GM18873 (cell line): ENCODE measurements around the gene BCAR1.
"Not testable (repeated sequence)": the region's sequence is repeated elsewhere in the genome, so short reads cannot be mapped to it uniquely, and the experiment has no call there.

ENCODE experiments used
- ATAC-seq: cut with Tn5 transposase; IDR thresholded peaks from one replicate; pipeline ENCODE4 v1.9.1; 2021; ENCODE audit warnings: mild to moderate bottlenecking, moderate library complexity, moderate number of reproducible peaks; ENCODE audit not compliant: unreplicated experiment, low FRiP score

BCAR1 gene

DNA sequence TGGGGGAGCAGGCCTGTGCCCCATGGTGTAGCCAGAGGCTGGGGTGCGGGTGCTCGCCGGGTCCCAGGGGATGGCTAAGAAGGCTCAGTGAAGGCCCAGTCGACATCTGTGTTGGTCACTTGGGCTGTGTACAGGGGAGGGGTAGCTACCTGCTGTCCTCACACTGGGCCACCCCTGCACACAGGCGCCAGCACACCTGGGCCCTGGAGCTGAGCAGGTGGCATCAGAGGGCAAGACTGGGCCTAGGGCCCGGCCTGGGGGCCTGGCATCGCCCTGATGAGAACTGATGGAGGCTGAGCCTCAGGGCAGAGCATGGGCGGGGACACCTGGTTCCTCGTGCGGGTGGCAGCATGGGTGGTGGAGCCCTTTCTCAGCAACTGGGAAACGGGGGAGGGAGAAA lies 43.6 kb downstream of the BCAR1 start:
- no peak for ATAC-seq

DNA sequence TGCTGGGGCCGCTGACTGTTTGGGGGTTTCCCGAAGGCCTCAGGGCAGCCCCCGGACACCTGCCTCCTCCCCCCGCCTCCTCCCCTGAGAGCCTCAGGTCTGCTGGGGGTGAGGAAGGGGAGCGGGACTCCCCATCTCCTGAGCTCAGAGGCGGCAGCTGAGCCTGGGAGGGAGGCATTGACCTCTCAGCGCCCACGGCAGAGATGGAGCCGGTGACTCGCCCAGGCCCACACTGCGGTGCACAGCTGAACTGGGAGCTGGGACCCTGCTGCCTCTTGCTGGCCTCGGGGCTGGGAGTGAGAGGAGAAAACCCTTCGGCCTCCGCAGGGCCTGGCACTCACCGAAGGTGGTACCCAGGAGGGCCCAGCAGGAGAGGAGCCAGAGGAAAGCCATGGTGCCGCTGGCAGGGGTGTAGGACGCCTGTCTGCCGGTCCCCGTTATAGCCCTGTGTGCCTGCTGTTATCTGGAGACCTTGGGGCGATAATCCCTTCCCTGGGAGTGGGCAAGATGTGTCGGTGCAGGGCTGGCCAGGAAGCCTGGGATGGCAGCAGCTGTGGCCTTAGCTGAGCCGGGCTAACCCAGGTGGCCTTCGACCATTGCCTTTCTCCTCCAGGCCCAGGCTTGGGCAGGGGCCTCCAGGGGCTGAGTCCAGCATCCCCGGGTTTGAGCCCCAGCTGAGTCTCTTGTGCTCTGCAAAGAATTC lies 44.5 kb downstream of the BCAR1 start, which contains the start of gene CTRB2:
Gene CTRB2, minus strand, starts transcription at position 413 of the 703 bp plus-strand sequence. Its CDS starts 20 bp downstream, at position 393.
- ATAC-seq: no peak

DNA sequence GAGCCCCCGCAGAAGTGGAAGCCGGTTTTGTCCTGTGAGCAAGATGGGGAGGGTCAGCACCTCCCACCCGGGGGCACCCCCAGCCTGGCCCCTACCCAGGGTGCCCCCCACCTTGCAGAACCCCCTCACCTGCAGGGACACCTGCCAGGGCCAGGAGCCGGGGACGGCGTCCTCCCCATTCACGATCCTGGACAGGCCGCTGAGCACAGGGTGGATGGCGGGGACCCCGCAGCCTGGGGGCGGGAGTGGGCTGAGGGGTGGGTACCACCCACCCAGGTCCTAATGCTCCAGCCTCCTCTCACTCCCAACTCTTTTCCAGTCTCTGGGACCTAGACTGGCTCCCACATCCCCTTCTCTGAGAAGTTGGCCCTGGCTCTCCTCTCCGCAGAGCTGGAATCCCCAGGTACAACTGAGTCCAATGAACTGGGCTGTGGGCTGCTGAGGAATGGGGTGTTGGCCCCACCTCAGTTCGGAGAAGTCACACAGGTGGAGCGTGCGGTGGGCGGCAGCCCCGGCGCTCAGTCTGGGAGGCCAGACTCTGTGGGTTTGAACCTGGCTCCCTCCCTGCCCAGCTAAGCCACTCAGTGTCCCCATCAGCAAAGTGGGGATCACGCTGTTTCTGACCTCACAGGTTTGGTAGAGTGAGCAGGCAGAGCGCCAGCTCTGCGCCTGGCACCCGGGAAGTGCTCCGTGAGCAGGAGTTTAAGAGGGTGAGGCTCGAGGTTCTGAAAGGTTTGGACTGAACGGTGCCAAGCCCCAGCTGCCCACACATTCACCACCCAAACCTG lies 45.3 kb downstream of the BCAR1 start:
- ATAC-seq: not testable (repeated sequence)

DNA sequence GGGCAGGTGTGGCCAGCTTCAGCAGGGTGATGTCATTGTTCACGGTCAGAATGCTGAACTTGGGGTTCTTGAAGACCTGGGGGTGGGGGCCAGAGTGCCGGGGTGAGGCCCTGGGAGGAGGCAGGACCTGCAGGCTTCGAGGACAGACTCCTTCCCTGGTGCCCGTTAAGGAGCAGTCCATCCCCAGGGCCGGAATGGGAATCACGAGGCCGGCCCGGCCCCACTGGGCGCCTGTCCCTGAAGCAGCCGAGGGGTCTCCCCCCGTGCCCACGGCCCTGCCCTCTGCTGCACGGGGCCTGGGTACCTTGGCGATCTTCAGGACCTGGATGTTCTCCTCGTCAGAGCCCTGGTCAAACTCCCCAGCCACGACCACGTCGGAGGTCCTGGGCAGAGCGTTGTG lies 46.0 kb downstream of the BCAR1 start:
- ATAC-seq: not testable (repeated sequence)

DNA sequence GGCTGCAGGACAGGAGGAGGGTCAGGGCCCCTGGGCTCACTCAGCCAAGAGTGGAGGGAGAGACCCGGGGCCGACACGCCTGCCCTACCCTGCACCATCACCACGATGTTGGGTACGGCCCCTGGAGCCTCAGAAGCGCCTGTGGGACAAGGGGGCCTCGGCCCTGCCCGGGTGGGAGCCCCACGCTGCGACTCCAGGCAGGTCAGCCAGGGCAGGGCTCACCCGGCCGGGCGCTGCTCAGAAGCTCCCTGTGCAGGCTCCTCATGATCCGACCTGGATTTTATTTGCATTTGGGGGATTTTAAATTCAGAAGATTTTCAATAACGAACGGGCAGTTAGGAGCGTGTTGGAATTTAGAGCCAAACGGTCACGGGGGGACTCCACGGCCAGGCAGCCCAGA lies 46.5 kb downstream of the BCAR1 start:
- not testable (repeated sequence) for ATAC-seq

DNA sequence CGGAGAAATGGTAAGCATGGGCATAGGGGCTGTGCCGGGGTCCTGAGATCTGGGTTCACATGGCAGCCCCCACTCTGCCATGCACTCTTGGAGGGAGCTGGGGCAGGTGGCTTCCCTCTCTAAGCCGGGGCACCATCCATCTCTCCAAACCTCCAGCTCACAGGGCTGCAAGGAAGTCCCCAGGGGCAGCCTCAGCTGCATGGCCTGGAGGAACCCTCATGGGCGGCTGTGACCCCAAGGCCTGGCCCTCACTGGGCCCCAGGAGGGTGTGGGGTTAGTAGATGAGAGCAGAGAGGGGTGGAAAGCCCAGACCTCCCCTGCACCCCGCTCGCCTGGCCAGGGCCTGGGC lies 47.0 kb downstream of the BCAR1 start:
- no peak for ATAC-seq

DNA sequence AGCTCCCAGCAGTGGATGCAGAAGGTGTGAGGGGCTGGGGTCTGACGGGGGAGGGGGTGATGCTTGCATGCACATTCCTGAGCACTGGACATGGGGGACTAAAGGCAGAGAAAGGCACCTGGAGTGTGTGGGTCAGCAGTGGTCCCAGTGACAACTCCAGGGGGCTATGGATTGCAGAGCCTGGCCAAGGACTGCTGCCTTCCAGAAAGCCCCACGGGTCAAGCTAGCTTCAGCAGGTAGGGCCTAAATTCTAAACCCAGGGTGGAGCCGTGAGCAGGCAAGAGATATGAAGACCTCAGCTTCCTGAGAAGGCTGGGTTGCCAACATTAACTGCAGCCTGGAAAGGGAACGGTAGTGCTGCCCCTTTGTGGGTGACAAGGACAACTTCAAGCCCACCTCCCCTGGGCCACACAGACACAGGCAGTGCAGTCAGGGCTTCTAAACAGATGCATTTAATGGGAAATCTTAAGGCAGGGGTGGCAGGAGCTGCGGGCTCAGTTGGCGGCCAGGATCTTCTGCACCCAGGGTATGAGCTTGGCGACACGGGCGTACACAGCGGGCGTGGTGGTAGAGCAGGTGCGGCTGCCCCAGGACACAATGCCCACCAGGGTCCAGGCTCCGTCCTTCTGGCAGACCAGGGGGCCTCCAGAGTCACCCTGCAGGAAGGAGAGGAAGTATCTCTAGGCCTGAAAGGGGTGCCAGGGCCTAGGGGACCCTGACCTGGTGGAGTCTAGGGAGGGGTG lies 47.6 kb downstream of the BCAR1 start:
- no peak for ATAC-seq

DNA sequence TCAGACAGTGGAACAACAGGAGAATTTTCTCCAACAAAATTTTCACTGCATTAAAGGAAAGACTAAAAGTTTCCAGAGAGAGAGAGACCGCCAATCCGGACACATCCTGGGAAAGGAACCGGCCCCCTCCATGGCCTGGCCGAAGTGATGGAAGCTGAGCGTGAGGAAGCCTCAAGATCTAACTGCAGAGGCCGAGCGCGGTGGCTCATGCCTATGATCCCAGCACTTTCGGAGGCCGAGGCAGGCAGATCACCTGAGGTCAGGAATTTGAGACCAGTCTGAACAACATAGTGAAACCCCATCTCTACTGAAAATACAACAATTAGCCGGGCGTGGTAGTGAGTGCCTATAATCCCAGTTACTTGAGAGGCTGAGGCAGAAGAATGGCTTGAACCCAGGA lies 48.3 kb downstream of the BCAR1 start:
- no peak for ATAC-seq

DNA sequence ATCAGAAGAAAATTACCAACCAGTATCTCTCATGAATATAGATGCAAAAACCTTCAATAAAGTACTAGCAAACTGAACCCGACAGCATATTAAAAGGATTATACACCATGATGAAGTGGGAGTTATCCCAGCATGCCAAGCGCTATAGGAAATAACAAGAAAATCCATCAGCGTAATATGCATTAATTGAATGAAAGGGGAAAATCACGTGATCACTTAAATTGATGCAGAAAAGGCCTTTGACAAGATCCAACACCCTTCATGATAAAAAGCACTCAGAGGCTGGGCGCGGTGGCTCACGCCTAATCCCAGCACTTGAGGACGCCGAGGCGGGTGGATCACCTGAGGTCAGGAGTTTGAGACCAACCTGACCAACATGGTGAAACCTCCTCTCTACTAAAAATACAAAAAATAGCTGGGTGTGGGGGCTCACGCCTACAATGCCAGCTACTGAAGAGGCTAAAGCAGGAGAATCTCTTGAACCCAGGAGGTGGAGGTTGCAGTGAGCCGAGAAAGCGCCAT lies 49.3 kb downstream of the BCAR1 start:
- no peak for ATAC-seq

DNA sequence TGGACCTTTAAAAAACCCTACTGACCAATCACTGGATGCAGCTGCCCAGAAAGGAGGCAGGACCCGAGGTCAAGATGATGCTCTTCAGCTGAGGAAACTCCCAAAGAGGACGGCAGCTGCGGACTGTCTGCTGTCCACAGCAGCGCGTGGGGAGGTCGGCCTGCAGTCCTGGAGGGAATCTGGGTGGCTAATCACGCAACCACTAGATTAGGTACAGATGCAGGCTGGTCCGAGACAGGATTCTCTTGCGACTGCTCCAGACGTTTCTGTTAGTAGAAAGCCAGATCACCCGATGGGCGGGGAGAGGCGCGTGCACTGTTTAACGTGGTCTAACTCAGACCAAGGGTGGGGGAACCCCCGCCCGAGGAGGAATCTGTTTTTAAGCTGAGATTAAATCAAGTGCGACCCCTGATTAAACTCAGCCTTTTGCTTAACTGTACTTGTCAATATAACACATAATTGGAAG lies 53.3 kb downstream of the BCAR1 start:
- no peak for ATAC-seq

DNA sequence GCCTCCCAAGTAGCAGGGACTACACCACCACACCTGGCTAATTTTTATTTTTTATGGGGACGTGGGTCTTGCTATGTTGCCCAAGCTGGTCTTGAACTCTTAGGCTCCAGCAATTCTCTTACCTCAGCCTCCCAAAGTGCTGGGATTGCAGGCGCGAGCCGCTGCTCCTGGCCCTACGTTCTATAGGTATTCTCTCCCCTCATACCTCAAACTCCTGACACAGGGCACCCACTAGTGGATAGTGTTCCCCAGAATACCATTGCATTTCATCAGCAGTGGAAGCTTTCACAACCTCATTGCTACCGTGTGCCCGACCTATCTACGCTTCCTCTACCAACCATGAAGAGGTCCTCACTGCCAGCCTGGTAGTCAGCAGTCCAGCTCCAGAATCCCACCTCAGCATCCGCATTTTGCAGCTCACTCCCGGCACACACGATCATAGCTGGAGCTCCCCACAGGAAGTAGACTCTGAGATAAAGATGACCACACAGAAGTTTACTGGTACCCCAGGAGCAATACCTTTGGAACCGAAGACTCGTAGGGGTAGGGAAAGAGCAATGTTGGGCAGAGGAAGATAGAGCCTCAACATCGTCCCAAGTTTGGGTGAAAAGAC lies 53.8 kb downstream of the BCAR1 start:
- no peak for ATAC-seq

DNA sequence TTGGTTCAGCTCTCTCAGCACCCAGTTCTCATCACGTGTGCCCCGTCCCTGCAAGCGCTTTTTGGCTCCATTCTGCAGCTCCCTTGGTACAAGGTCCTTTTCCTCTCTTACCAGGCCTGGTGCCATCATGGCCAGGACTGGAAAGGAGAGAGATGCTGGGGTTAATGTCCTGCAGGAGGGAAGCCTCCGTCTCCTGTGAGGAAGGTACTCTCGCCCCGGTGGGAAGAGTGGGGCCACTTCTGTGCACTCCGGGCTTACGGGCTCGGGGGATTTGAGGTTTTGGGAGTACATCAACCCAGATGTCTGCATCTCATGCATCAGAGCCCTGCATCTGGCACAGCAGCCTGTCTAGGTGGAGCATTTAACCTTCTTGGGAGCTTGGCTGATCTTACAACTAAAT lies 54.6 kb downstream of the BCAR1 start:
- ATAC-seq: no peak

DNA sequence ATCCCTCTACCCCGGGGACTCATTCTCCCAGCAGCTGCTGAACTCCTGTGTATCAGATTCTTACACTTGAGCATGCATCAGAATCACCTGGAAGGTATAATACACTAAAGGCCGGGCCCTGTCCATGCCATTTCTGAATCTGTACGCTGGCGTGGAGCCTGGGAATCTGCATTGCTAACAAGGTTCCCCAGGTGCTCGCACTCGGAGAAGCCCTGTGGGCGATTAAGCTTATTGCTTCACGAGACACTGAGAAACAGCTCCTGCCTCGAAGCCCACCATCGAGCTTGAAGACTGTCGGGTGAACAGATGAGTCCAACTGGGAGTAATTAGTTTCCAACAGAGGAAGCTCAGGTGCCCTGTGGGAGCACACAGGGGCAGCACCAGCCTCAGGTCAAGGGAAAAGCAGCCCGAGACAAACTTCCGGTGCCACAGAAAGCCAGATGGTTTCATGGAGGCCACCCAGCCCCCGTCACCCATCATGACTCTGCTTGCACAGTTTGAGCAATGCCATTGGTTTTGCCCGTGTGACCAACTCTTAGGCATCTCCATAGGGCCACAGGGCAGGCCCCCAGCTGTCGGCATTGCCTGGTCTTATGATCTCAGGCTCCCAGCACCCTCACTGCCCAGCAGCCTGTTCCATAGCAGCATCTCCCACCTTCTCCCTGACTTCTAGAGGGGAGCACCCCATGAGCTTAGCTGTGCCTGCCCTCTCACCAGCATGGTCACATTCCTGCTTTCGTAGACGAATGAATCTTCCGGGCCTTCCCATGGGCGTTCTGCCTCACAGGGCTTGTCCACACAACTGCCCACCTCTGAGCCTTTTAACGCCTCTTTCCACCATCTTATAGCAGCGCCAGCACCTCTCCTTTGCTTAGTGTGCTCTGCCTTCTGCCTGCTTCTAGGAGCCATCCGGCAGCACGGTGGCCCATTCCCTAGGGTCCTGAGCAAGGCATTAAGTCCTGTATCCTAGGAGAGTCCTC lies 55.3 kb downstream of the BCAR1 start:
- ATAC-seq: no peak

DNA sequence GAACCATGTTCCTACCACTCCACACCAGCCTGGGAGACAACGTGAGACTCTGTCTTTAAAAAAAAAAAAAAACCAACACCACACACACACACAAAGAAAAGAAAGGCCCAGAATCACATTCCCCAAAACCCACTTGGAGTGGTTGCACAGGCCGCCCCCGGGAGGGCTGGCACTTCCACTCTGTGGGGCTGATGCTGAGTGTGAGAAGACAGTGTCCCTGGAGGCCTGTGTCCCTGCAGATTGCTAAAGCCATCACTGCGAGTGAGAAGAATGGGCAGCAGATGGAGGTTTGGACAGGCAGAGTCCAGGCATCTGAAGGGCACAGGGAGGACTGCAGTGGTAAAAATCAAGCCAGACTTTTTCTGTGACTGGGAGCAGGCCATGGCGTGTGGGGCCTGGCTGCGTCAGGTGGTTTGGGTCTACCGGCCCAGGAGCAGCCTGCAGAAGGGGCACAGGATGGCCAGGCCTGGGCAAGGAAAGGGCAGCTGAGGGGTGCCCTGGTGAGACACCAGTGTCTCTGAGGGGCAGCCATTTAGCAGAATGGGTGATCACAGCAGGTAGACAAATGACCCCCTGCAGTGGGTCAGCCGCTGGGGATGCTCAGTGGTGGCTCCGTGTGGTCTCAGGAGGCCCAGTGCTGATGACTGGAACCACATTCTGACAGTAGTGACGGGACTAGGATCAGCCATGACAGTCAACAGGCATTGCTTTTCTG lies 57.5 kb downstream of the BCAR1 start:
- ATAC-seq: no peak

DNA sequence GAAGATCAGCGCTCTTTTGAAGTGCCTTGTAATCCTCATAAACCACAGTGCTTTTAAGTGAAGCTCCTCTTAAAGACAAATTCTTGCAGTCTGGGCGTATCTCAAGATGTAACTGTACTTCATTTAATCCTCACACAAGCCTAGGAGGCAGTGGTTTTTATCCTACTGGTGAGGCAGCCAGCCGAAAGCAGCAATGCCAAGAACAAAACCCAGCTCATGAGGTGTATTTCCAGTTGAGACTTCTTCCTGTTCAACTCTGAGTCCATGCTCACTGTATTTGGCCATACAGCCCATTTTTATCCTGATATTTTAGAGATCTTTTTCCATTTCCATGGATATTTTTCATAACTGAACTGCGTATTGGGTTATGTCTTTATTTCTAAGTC lies 58.2 kb downstream of the BCAR1 start:
- ATAC-seq: no peak

DNA sequence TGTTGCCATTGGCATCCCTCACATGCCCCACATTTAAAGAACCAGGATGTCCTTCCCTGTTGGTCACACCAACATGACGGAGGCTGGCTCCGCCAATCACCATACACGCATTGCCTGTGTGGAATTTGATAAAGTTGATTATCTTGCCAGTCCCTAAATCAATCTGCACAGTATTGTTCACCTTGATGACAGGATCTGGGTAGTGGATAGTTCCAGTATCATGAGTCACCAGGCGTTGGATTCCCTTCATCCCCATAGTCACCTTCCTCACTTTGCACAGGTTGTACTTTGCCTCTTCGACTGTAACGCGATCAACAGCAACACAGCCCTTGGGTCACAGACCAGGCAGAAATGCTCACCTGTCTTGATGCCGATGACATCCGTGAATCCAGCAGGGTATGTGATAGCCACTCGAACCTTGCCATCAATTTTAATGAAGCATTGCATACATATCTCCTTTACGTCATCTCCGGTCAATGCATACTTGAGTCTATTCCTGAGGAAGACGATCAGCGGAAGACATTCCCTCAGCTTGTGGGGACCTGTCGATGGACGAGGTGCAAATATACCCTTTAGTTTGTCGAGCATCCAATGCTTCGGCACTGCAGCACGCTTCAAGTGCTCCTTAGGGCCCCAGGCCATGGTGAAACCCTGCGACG lies 58.7 kb downstream of the BCAR1 start:
- ATAC-seq: no peak

DNA sequence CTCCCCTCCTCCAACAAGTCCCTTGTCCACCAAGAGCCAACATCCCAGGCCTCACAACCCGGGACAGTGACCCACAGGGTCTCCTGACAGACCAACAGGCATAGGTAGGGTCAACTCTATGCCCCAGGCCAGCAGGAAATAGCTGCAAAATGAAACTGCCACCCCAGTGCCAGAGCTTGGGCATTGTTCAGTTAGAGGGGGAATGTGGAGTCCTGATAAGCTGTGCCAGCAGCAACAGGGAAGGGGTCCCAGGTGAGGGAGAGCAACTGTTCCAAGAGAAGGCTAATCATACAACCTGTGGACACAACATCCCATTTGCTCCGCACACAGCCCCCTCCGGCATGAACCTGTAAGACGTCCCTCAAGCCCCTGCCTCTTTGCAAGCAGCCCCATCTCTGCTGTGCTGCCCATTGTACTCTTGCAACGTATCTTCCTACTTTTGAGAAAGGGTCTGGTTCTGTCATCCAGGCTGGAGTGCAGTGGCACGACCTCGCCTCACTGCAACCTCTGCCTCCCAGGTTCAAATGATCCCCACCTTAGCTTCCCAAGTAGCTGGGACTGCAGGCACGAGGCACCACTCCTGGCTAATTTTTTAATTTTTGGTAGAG lies 61.7 kb downstream of the BCAR1 start:
- ATAC-seq: no peak
